Endothelial cell of umbilical vein (primary cell): ENCODE results near the gene MCF2L. TPM values are rescaled to one million over a fixed set of nuclear protein-coding genes. Genes with fewer than 3 reads are reported as not detected.

Experiments used
- BruUV-seq: library from RNA; stranded (reverse); fragments of 400-500 nt; replicated peaks from 2 replicates; lab custom pipeline; 2021; lab: Mats Ljungman, UMichigan
- CTCF ChIA-PET: fragments of 300-600, 350-600 bp; sonication (Branson Sonifier 250); formaldehyde crosslinking; loops from one replicate; lab custom pipeline; 2021; ENCODE audit warnings: antibody characterized with exemption, inconsistent platforms; lab: Charles Lee
- POLR2A ChIA-PET: fragments of 300-600, 350-600 bp; sonication (Branson Sonifier 250); formaldehyde crosslinking; loops from one replicate; lab custom pipeline; 2021; ENCODE audit warnings: antibody characterized with exemption, inconsistent platforms; lab: Charles Lee
- DNase-seq: peaks from one replicate; pipeline ENCODE4 v3.0.0-alpha.2; 2011; ENCODE audit warnings: low read depth, low spot score
- FAIRE-seq: peaks from 2 replicates; lab custom pipeline; 2011; peaks lifted over from hg19 to GRCh38; lab: Jason Lieb, UNC
- H2AFZ ChIP-seq: 2 replicates; pipeline ENCODE4 v1.6.0; 2012; ENCODE audit warnings: low read depth, low read length, control low read depth, inconsistent platforms
- H3K27ac ChIP-seq: 2 replicates; pipeline ENCODE4 v1.5.1; 2011; ENCODE audit warnings: low read depth, mild to moderate bottlenecking, control low read depth, low read length, moderate library complexity; ENCODE audit not compliant: insufficient read depth
- H3K27me3 ChIP-seq, 2 experiments: 2 replicates each; pipeline versions ENCODE4 v1.6.0 to v1.6.1; 2011; ENCODE audit warnings: low read length in 2 of 2, mixed read lengths in 1 of 2; ENCODE audit not compliant: control insufficient read depth in 2 of 2, insufficient read depth in 2 of 2
- H3K36me3 ChIP-seq, 2 experiments: 2 replicates in 1 of 2; 3 replicates in 1 of 2; pipeline ENCODE4 v1.5.1; 2011; ENCODE audit warnings: low read length in 2 of 2, mild to moderate bottlenecking in 1 of 2, moderate library complexity in 1 of 2; ENCODE audit not compliant: control insufficient read depth in 2 of 2, insufficient read depth in 2 of 2; ENCODE audit errors: extremely low read depth in 1 of 2
- H3K4me1 ChIP-seq: 3 replicates; pipeline ENCODE4 v1.5.1; 2011; ENCODE audit warnings: mild to moderate bottlenecking, low read length; ENCODE audit not compliant: control insufficient read depth, insufficient read depth; ENCODE audit errors: extremely low read depth
- H3K4me2 ChIP-seq: 2 replicates; pipeline ENCODE4 v1.6.1; 2011; ENCODE audit warnings: low read length, control low read depth, mixed read lengths; ENCODE audit not compliant: insufficient read depth
- H3K4me3 ChIP-seq, 3 experiments: fragments of 200-600 bp in 1 of 3; sonication (generic), shearing (Covaris generic) in 1 of 3; replicated peaks in 1 of 3; 2 replicates each; pipeline ENCODE4 v1.5.1; 2011 to 2016; ENCODE audit warnings: control low read depth in 3 of 3, low read length in 3 of 3, mild to moderate bottlenecking in 2 of 3, inconsistent platforms in 1 of 3, low read depth in 1 of 3, moderate library complexity in 1 of 3; ENCODE audit not compliant: insufficient read depth in 1 of 3
- H3K79me2 ChIP-seq: 2 replicates; pipeline ENCODE4 v1.6.0; 2012; ENCODE audit warnings: low read length, inconsistent platforms; ENCODE audit not compliant: control insufficient read depth, insufficient read depth
- H3K9ac ChIP-seq: replicated peaks from 2 replicates; pipeline ENCODE3; 2011; ENCODE audit warnings: low read length, control low read depth; ENCODE audit not compliant: insufficient read depth; ENCODE audit errors: extremely low read depth
- H3K9me1 ChIP-seq: replicated peaks from 3 replicates; pipeline ENCODE4 v1.6.0; 2011; ENCODE audit warnings: mild to moderate bottlenecking, low read length; ENCODE audit not compliant: control insufficient read depth, insufficient read depth; ENCODE audit errors: extremely low read depth
- H3K9me3 ChIP-seq: replicated peaks from 2 replicates; pipeline ENCODE4 v1.5.1; 2012; ENCODE audit warnings: low read length, inconsistent platforms; ENCODE audit not compliant: control insufficient read depth, insufficient read depth
- H4K20me1 ChIP-seq: replicated peaks from 2 replicates; pipeline ENCODE3; 2011; ENCODE audit warnings: mild to moderate bottlenecking, low read length; ENCODE audit not compliant: control insufficient read depth, insufficient read depth; ENCODE audit errors: extremely low read depth
- EZH2 ChIP-seq: IDR thresholded peaks from 2 replicates; pipeline ENCODE4 v1.6.1; 2012; ENCODE audit warnings: borderline replicate concordance, low read depth, mild to moderate bottlenecking, moderate library complexity, low read length, inconsistent platforms; ENCODE audit not compliant: severe bottlenecking
- FOS ChIP-seq: IDR thresholded peaks from 2 replicates; pipeline ENCODE4 v1.6.1; 2011; ENCODE audit warnings: mild to moderate bottlenecking, low read length, moderate library complexity, borderline replicate concordance; ENCODE audit not compliant: insufficient read depth
- GATA2 ChIP-seq: IDR thresholded peaks from 2 replicates; pipeline ENCODE4 v1.7.0; 2011; ENCODE audit warnings: low read depth, mild to moderate bottlenecking, moderate library complexity, mixed read lengths, low read length; ENCODE audit not compliant: insufficient read length, insufficient read depth
- JUN ChIP-seq: IDR thresholded peaks from 2 replicates; pipeline ENCODE4 v1.6.1; 2011; ENCODE audit warnings: borderline replicate concordance, low read depth; ENCODE audit not compliant: insufficient read length, insufficient read depth
- MAX ChIP-seq: IDR thresholded peaks from 2 replicates; pipeline ENCODE4 v1.6.1; 2011; ENCODE audit not compliant: insufficient read depth, insufficient read length
- MYC ChIP-seq: IDR thresholded peaks from one replicate; pipeline ENCODE4 v1.6.1; 2011; ENCODE audit warnings: mild to moderate bottlenecking, low read depth, low read length
- POLR2A ChIP-seq: IDR thresholded peaks from 2 replicates; pipeline ENCODE4 v1.6.1; 2012; ENCODE audit warnings: low read depth, mild to moderate bottlenecking, control low read depth, low read length
- POLR2AphosphoS5 ChIP-seq: IDR thresholded peaks from 2 replicates; pipeline ENCODE4 v1.6.1; 2012; ENCODE audit warnings: low read depth, mild to moderate bottlenecking, control low read depth, low read length, moderate library complexity; ENCODE audit not compliant: insufficient read depth
- dilution Hi-C: fragments of 300-500 bp; cut with MboI; formaldehyde crosslinking; loops from one replicate; pipeline ENCODE4 v1.15.0; 2019; ENCODE audit warnings: low sequenced_read_pairs; ENCODE audit not compliant: extremely low pct_ligation_motif_present
- intact Hi-C: fragments of 100-400 bp; cut with micrococcal nuclease; formaldehyde crosslinking; loops from one replicate; pipeline ENCODE4 v1.10.0; 2022
- polyA plus RNA-seq, 4 experiments: library from polyadenylated mRNA; depleted of rRNA in 3 of 4; stranded (reverse) in 3 of 4; unstranded in 1 of 4; fragments of >200 nt; gene quantifications; 2 replicates each; pipeline versions ENCODE4 v1.2.1 to v1.2.3, GENCODE V29; 2011 to 2012; ENCODE audit warnings: missing spikeins in 1 of 4
- total RNA-seq: library from RNA; stranded (reverse); gene quantifications from 2 replicates; pipeline ENCODE4 v1.2.3, GENCODE V29; 2021
- TF ChIP-seq, protein P1 (sequence below), 2 donors: IDR thresholded peaks; 1 replicate in 1 of 2; 2 replicates in 1 of 2; pipeline ENCODE4 v1.5.1; 2011; ENCODE audit warnings: low read length in 2 of 2, mild to moderate bottlenecking in 2 of 2, moderate library complexity in 2 of 2, control low read depth in 1 of 2, inconsistent platforms in 1 of 2, low read depth in 1 of 2; ENCODE audit not compliant: insufficient read depth in 1 of 2; ENCODE audit errors: extremely low read depth in 1 of 2

The MCF2L gene
- total and polyA plus RNA-seq, 2 donors (not counting 3 experiments of a cell fraction or from before 2014, with no cell fraction given), result 0.33 to 0.58 TPM

DNA sequence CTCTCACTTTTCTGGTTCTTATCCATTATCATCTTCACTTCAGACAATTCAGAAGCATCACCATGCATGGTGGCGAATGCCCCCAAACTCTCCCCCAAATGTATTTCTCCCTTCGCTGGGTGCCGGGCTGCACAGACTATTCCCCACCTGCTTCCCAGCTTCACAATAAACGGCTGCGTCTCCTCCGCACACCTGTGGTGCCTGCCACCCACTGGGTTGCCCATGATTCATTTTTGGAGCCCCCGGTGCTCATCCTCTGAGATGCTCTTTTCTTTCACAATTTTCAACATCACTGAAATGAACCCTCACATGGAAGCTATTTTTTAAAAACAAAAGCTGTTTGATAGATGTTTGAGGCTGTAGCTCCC lies 150.8 kb downstream of the MCF2L start:
- H3K36me3 ChIP-seq, result no peaks in the 10 kb centered on the region
- H3K4me3 ChIP-seq, result no peak overlapping the region
- no peak overlapping the region for H3K4me2 ChIP-seq
- H3K27me3 ChIP-seq, result no peaks in the 10 kb centered on the region
- BruUV-seq, result no TSS peak
- H4K20me1 ChIP-seq, result no peaks in the 10 kb centered on the region
- no peaks in the 10 kb centered on the region for H3K9me3 ChIP-seq
- ChIA-PET CTCF (no interaction called here), POLR2A (no interaction called here)
- no peak for FAIRE-seq
- no peaks in the 10 kb centered on the region for H3K4me1 ChIP-seq
- no peak overlapping the region for H3K27ac ChIP-seq
- H3K9me1 ChIP-seq, result no peaks in the 10 kb centered on the region
- H3K9ac ChIP-seq, result no peak overlapping the region
- dilution Hi-C loops (no loop called here), intact Hi-C loops (no loop called here)
- no peak for TF ChIP-seq EZH2
- no peak for TF ChIP-seq MAX
- TF ChIP-seq POLR2A, result no peak
- TF ChIP-seq FOS, result no peak
- TF ChIP-seq JUN, result no peak
- TF ChIP-seq MYC, result no peak
- TF ChIP-seq POLR2AphosphoS5, result no peak
- TF ChIP-seq GATA2, result no peak
- TF ChIP-seq, protein P1, sequence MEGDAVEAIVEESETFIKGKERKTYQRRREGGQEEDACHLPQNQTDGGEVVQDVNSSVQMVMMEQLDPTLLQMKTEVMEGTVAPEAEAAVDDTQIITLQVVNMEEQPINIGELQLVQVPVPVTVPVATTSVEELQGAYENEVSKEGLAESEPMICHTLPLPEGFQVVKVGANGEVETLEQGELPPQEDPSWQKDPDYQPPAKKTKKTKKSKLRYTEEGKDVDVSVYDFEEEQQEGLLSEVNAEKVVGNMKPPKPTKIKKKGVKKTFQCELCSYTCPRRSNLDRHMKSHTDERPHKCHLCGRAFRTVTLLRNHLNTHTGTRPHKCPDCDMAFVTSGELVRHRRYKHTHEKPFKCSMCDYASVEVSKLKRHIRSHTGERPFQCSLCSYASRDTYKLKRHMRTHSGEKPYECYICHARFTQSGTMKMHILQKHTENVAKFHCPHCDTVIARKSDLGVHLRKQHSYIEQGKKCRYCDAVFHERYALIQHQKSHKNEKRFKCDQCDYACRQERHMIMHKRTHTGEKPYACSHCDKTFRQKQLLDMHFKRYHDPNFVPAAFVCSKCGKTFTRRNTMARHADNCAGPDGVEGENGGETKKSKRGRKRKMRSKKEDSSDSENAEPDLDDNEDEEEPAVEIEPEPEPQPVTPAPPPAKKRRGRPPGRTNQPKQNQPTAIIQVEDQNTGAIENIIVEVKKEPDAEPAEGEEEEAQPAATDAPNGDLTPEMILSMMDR (IDR thresholded peaks at IDR 0.05; ENCODE audit: extremely low read depth in 1 of 2, insufficient read depth in 1 of 2, low read depth in 1 of 2, low read length in 2 of 2), result no peak
- no peak overlapping the region for H2AFZ ChIP-seq
- DNase-seq, result no peak
- H3K79me2 ChIP-seq, result no peaks in the 10 kb centered on the region
